AG09319 (cell line): ENCODE data around the gene CYP26A1.

Experiments
- DNase-seq: peaks from one replicate; pipeline ENCODE4 v3.0.0-alpha.2; 2010; ENCODE audit warnings: low read depth; ENCODE audit errors: extremely low read depth
- TF ChIP-seq, protein P1 (sequence below): IDR thresholded peaks from 2 replicates; pipeline ENCODE4 v1.5.1; 2011; ENCODE audit warnings: low read depth, mild to moderate bottlenecking, inconsistent platforms, low read length, moderate library complexity

The CYP26A1 gene

GRCh38 chr10:93075369-93076221 is 1.9 kb downstream of the CYP26A1 start:
- TF ChIP-seq, protein P1, sequence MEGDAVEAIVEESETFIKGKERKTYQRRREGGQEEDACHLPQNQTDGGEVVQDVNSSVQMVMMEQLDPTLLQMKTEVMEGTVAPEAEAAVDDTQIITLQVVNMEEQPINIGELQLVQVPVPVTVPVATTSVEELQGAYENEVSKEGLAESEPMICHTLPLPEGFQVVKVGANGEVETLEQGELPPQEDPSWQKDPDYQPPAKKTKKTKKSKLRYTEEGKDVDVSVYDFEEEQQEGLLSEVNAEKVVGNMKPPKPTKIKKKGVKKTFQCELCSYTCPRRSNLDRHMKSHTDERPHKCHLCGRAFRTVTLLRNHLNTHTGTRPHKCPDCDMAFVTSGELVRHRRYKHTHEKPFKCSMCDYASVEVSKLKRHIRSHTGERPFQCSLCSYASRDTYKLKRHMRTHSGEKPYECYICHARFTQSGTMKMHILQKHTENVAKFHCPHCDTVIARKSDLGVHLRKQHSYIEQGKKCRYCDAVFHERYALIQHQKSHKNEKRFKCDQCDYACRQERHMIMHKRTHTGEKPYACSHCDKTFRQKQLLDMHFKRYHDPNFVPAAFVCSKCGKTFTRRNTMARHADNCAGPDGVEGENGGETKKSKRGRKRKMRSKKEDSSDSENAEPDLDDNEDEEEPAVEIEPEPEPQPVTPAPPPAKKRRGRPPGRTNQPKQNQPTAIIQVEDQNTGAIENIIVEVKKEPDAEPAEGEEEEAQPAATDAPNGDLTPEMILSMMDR: no peak
- DNase-seq: no peak

DNA sequence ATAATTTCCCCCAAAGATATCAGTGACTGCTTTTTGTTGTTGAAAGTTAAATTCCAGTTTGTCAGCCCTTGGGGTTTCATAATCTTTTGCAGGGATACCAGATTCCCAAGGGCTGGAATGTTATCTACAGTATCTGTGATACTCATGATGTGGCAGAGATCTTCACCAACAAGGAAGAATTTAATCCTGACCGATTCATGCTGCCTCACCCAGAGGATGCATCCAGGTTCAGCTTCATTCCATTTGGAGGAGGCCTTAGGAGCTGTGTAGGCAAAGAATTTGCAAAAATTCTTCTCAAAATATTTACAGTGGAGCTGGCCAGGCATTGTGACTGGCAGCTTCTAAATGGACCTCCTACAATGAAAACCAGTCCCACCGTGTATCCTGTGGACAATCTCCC is 3.2 kb downstream of the CYP26A1 start:
- no peak for DNase-seq
- TF ChIP-seq, protein P1: no peak

DNA sequence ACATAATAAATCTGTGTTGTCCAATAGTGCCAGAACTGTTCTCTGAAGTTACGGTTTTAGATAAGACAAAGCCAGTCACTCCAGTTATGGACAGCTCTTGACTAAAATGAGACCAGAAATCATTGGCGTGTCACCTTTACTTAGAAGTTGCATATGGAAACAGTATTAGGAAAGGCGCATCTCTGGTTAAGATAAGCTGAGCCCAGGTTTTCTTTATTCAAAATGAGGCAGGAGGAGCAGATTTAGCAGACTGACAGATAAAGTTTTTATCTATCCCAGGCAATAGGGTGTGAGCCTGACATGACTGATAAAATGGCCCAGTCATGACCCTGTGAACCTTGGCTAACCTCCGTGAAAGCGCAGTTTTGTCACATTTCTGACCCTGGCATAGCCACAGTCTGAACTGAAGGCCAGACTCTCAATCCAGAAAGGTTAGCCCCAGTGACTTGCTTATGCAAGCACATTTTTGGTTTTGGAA is 4.2 kb downstream of the CYP26A1 start:
- TF ChIP-seq, protein P1: no peak
- DNase-seq: no peak

DNA sequence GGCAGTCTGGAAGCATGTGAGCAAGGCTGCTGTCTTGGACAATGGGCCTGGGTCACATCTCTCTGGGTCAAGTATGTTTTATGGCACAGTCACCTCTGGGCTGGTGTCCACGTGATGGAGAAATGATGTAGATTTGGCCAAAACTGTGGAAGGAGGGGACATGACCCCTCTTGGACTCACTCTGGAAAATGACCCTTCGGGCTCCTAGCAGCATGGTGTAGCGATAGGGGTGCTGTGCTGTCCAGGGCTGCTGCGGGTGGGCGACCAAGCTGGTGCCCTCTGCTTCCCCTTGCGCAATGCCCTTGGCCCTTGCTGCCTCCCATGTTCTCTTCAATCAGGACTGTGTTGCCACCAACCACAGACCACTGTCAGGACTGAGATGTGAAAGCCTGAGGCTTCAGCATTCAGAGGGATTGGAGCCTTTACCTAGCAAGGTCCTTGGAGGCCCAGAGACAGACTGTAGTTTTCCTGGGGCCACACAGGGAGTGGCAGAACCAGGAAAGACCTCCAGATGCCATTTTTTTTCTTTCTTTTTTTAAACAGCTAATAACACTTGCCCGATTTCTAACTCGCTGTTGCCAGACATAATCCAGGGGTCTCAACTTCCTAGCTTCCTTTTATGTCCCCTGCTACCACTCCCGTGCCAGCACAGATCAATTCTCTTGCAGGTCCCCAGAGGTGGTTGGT is 6.1 kb downstream of the CYP26A1 start:
- DNase-seq: no peak
- TF ChIP-seq, protein P1: no peak

- TF ChIP-seq, protein P1: peak; percentile 88
- no peak for DNase-seq
Measured at GRCh38 chr10:93080350-93081046, 6.8 kb downstream of the CYP26A1 start.

DNA sequence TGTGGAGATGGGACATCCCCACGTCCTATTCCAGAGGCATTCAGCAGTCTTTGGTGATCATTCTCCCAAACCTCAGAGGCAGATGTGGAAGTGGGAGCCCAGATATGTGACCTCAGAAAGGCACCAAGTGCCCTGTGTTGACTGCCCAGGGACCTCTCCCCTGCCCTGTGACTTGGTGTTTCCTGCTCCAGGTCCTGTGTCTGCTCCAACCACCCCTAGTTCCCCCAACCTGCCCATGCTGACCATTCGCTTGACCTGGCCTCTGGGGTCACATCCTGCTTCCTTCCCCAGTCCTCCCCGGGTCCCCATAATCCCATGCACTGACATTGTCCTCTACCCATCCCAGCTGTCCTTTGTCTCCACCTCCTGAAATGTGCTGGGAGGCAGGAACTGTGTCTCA is 7.6 kb downstream of the CYP26A1 start:
- TF ChIP-seq, protein P1: no peak
- no peak for DNase-seq
